NCI-H446 treated with DMSO at 0.1 percent for 48 hours (cell line): ENCODE measurements around the gene INAVA.
"Not testable (repeated sequence)": the region's sequence is repeated elsewhere in the genome, so short reads cannot be mapped to it uniquely, and the experiment has no call there.

Experiments used
- DNase-seq: peaks from one replicate; lab custom pipeline; 2025; lab: John Stamatoyannopoulos, UW

The INAVA gene

DNA sequence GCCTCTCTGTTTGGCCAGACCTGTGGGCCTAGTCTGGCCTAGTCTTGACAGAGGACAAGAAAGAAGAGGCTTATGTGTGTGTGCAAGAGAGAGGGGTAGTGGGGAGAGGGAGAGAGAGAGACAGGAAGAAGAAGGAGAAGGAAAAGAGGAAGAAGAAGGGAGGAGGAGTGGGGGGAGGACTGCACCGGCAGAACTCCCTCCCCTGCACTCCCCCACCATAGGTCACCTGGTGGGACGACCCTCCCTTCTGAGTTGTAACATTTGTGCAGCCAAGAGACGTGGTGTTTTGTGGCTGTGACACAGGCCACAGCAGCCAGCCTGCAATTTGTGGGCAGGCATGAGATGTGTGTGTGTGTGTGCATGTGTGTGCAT is 4.3 kb downstream of the INAVA start:
- no peak for DNase-seq

DNA sequence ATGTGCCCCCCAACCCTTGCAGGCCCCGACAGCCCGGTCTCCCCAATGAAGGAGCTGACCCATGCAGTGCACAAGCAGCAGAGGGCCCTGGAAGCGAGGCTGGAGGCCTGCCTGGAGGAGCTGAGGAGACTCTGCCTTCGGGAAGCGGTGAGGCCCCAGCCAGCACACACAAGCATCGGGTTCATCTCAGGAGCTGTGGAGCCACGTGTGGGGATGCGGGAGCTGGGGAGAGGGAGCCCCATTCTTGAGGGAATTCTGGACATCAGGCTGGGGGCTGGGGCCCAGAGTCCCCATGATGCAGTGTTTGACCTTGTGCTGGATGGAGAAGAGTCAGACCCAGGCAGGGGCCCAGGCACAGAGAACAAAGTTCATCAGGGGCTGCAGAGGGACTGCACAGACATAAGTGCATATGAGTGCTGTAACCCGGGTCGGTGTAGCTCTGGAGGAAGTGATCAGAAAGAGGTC is 4.8 kb downstream of the INAVA start:
- no peak for DNase-seq

DNA sequence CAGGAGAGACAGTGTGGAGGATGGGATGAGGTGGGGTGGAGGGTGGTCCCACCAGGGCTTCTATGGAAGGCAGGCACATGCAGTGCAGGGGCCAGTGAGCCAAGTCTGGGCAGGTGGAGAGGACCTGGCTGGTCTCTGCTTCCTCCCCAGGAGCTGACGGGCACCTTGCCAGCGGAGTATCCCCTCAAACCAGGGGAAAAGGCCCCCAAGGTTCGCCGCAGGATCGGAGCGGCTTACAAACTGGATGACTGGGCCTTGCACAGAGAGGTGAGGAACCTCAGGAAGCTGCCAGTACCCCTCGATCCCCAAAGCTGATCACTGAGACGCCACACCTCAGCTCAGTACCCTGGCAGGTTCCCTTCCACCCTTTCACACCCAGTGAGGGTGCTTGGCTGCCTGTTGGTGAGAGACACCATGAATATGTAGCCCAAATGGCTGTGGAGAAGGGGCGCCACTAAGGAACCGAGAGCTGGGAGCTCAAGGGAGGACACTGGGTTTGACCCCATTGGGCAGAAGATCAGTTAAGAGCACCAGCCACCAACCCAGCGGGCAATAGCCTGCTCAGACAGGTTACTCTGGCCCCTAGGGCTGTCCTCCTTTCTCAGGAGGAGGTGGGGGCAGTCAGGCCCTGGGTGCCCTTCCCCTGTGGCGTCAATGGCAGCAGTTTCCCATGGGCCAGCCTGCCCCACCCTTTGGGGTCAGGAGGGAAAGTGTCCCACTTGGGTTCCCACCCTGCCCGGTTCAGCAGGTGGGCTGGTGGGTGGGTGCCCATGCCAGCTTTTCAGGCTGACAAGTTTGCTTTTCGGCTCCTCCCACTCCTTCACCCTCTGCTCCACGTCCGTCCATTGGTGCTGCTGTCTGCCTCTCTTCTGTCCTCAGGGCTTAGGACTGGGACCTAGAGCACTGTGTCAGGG is 5.5 kb downstream of the INAVA start:
- DNase-seq, result no peak

DNA sequence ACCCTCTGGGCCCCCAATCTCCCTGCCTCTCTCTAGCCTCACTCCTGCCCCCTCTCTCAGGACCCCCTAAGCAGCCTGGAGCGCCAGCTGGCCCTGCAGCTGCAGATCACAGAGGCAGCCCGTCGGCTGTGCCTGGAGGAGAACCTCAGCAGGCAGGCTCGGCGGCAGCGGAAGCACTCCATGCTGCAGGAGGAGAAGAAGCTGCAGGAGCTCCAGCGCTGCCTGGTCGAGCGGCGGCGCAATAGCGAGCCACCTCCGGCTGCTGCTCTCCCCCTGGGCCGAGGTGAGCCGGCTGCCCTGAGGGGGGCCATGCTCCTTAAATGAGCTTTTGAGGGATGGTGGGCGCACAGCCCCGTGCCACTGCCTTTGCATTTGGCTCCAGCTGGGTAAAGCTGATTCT is 6.2 kb downstream of the INAVA start:
- no peak for DNase-seq

DNA sequence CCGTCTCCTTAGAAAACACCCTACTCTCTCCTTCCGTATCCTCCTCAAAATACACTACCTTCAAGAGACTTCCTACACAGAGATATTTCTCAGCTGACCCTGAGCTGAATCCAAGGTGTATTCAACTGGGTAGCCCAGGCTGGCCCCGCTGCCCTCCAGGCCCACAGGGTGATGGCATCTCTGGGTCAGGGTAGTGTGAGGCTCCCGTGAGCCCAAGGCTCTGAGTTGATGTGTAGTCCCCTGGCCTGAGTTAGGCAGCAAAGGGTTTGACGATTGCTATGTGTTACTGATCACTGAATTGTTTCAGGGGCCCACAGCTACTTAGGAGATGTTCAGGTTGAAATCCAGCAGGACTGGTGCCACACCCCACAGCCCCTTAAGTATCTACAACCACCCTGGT is 6.7 kb downstream of the INAVA start:
- DNase-seq, result no peak

DNA sequence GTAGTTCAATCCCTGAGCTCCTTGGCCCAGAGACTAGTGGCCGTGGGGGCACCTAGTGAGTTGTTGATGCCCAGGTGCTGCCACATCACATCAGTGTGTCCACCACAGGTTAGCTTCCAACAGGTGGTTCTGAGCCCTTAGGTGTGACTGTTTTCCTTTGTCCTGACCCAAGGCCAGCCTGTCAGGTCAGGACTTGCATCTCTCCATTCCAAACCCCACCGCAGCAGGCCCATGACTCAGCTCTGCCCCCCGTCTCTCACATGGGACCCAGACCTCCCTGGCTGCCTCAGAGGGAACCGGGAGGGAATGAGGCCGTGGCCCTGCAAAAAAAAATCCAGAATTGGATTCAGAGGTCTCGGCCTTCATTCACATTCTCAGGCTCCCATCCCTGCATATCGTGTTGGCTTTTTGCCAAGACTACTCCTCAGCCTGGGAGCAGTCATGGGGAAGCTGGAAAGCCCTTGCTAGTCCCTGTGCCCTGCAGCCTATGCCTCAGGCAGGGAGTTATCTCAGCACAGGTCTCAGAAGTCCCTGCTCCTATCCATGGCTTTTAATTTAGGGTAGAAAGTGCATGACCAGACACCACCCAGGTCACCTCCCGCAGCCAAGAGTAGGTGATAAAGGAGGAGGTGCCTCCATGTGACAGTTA is 7.2 kb downstream of the INAVA start:
- no peak for DNase-seq

DNA sequence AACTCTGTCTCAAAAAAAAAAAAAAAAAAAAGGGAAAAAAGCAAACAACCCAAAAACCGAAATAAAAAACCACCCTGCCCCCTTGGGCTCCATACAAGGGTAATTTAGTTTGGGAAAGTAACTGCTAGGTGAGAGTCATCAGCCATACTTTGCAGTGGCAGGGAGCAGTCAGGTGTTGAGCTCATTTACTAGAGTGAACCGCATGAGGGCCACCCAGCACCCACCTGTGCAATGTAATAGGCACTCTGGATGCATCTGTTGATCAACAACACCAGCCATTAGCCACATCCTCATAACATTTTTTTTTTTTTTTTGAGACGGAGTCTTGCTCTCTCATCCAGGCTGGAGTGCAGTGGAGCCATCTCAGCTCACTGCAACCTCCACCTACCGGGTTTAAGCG is 9.1 kb downstream of the INAVA start:
- DNase-seq, result no peak

DNA sequence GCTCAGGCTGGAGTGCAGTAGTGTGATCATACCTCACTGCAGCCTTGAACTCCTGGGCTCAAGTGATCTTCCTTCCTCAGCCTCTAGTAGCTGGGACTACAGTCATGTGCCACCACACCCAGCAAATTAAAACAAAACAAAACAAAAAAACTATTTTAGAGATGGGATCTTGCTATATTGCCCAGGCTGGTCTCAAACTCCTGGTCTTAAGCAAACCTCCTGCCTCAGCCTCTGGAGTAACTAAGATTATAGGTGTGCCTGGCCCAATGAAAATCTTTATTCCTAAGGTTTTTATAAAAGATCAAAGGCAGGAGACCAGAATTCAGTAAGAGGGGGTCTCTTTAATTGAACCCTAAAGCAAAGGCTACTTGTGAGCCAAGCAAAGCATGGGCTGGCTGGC is 10.1 kb downstream of the INAVA start:
- no peak for DNase-seq

DNA sequence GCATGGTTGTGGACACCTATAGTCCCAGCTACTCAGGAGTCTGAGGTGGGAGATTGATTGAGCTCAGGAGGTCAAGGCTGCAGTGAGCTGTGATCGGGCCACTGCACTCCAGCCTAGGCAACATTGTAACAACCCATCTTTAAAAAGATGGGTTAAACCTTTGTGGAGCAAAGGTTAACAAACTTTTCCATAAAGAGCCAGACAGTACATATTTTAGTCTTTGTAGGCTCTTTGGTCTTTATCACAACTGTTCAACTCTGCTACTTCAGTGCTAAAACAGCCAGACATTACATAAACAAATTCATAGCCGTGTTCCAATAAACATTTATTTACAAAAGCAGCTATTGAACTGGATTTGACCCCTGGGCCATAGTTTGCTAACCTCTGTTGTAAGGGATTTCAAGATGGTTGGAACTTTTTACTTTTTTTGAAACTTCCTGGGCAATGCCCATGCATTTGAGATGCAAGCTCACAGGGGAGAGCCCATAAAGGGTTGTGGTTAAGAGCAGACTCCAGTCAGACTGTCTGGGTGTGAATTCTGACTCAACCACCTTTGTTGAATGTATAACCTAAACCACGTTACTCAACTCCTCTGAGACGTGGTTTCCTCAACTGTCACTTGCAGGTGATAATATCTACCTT is 10.8 kb downstream of the INAVA start:
- DNase-seq, result no peak

DNA sequence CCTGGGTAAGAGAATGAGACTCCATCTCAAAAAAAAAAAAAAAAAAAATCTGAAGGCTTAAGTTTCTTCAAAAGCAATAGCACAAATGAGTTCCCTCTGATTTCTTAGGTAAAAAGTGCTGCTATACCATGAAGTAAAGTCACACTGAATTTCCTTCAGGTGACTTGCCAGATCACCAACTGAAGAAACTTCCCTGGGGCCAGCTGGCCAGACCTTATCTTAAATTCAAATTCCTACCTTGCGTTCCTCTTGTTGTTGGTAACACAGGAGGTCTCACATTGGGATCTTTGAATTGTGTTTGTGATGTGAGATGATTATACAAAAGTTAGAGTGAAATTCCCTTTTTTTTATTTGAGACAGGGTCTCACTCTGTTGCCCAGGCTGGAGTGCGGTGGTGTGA is 11.8 kb downstream of the INAVA start:
- DNase-seq, result no peak

DNA sequence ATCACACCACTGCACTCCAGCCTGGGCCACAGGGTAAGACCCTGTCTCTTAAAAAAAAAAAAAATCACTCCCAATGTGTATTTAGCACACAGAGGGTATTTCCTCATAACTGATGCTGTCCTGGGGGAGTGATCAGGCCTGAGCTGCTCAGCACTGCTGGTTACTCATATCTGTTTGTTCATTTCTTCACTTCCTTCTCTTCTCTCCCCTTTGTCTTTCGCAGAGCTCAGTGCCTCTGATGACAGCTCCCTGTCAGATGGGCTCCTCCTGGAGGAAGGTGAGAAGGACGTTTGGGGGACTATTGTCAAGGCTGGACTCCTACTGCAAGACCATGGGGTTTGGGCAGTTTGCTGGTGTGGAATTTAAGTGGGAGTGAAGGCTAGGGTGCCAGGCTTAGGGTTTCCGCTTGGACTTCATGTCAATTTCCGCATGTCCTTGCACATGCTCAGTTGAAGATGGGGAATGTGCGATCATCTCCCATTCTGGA is 13.0 kb downstream of the INAVA start:
- no peak for DNase-seq

DNA sequence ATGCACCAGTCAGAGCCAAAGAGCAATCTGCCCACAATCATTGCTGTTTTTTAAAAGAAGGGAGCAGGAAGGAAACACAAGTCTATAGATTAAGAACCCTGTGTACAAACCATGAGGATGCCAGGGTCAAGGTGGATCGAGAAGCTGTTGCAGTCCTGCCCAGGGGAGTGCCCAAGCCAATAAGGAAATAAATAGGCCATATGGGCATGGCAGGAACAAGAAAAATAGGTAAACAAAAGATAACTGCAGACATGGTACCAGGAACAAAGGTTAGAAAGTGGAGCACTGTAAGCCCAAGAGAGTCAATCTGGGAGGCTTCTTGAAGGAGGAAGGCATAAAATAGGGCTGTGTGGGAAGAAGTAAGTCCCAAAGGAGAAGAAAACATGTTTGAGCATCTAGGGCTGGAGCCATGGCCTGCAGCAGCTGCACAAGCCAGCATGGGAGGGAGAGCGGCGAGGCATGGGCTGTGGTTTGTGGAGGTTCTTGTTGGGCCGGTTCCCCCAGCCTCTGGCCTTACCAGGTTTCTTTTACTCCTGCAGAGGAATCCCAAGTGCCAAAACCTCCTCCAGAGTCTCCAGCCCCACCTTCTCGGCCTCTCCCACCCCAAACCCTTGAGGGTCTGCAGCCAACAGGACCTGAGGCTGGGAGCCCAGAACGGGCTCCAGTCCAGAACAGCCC is 13.6 kb downstream of the INAVA start:
- no peak for DNase-seq

DNA sequence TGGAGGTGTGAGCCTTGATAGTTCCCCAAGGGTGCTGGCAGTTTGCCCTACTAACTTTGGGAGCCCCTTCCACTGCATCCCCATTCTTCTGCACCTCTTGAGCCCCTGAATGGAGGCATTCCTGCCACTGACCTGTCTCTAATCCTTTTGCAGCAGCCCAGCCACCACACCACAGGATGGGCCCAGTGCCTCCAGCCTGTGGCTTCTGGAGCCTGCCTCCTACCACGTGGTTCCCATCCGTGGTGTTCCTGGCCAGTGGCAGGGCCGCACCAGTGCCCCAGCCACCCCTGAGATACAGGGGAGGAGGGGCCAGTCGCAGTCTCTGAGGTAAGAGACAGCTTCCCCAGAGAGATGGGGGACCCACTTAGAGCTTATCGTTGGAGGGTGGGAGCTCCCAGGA is 14.4 kb downstream of the INAVA start:
- DNase-seq, result no peak

DNA sequence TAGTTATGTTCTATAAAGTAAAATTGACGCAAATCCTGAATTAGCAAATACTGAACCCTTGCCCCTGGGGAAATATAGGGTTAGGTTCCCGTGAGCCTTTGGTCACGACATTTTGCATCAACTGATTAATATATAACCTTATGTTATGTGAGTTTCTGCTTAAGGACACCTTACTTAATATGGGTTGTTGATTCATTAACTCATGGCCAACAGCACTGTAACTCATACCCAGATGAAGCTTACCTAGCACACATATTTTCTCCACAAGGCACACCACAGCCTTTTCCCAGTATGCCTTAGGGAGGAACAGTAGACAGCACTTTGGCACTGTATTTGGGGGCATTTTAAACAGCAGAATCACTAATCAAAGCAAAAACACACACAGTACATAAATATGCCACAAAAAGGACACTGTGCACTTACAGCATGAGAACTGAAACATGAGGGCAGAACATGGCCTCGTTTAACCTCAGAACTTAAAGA is 15.1 kb downstream of the INAVA start:
- no peak for DNase-seq

DNA sequence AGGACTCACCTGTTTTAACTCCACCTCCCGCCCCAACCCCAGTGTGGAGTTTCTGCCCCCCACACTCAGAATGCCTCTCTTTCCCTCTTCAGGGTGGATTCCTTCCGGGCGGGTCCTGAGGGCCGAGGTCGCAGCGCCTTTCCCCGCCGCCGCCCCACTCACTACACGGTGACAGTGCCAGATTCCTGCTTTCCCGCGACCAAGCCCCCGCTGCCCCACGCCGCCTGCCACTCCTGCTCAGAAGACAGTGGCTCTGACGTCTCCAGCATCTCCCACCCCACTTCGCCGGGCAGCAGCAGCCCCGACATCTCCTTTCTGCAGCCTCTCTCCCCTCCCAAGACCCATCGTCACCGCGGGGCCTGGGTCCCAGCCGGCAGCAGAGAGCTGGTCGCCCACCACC is 16.7 kb downstream of the INAVA start:
- no peak for DNase-seq

DNA sequence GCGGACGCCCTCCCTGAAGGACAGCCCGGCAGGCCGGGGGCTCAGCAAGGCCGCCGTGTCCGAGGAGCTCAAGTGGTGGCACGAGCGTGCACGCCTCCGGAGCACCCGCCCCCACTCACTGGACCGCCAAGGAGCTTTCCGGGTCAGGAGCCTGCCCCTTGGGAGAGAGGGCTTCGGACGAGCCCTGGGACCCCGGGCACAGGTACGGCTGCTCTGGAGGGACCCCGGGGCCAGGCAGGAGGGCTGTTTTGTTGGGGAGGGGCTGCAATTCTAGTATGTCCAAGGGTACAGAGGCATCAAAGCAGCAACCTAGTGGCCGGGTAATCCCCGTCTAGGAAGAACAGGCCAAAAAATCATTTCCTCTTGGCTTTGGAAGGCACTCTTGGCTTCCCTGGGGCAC is 17.2 kb downstream of the INAVA start:
- DNase-seq, result not testable (repeated sequence)

DNA sequence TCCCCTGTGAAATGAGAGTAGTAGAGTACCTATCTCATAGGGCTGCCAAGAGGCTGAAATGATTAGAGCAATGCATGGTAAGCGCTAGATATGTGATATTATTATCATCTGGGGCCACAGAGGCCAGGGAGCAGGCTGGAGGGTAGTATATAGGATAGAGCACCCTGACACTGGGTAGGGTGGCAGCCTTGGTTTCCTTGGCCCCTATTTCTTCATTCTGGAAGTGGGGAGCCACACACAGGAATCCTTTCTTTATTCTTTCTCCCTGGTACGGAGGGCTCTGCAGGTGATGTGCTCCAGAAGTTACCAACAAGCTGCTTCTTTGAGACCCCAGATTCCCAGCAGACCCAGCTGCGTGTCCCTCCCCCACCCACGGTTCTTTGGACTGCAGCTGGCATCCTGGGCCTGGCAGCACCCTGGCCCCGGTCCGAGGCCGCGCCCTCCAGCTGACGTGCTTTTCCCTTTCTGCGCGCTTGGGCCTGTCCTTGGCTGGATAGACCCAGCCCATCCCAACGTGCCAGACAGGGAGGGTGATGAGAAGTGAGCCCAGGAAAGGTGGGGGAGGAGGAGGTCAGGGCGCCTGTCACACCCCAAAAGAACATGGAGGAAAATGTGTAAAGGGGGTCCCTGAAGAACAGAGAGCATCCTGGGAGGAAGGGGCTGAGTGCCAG is 18.2 kb downstream of the INAVA start:
- DNase-seq, result no peak

DNA sequence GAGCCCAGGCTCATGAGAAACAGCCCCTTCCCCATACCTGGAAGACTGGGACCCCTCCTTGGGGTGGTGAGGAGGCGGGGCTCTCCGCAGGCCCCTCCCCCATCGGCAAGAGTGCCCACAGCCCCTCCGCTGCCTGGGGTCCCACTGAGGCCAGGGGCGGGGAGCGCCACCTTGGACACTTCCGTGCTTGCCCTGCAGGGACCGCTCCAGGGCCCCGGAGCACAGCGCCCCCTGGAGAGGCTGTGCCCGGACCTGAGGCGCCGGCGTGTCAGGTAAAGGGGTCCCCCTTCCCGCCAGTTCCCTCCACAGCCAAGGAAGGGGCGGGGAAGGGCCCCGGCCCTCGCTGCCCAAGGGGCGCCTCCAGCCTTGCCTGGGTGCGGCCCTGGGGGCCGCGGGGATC is 21.5 kb downstream of the INAVA start:
- no peak for DNase-seq

DNA sequence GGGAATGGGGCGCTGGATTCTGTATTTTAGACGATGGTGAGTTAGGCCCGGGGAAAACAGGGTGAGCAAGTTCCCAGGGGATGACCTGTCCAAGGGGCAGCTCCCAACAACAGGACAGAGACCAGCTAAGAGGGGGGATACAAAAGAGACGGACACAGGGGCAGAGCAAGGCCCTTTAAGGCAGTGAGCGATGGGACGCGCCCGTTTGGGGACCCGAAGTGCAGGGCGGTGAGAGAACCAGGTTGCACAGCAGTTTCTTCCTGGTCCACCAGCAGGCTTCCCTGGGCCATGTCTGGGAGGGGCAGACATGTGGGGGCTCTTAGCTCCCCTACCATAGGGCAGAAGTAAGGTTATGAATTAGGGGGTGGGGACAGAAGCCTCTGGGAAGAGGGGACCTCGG is 22.0 kb downstream of the INAVA start:
- DNase-seq, result no peak

DNA sequence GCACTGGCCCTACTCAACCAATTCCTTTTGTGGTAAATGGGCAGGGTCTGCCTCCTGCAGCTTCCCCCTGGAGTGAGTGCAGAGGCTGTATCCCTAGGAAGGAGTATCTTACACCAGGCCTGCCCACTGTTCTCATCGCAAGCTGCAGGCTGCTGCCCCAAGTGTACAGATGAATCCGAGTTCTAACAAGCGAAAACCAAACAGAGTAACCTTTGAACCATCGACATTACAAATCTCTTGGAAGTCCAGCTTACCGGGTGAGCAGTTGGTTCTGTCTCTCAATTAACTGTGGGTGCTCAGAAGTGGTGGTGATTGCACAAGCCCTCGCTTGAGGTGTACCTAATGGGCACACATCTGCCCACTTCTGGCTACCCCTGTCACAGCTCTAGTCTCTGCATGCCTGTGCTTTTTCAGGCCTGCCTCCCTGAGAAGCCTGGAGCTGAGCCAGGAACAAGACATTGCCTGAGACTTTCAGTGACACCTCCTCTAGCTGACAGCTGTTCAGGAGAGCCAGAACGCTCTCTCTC is 22.7 kb downstream of the INAVA start:
- DNase-seq, result no peak

DNA sequence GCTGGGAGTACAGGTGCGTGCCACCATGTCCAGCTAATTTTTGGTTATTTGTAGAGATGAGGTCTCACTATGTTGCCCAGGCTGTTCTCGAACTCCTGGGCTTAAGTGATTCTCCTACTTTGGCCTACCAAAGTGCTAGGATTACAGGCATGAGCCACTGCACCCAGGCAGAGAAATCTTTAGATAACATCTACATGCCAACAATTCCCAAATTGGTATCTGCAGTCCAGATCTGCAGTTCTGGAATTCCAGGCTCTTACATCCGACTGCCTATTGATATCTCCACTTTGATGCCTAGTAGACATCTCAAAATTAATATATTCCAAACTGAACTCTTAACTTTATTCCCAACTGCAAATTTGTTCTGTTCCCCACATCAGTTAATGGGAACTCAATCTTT is 23.3 kb downstream of the INAVA start:
- no peak for DNase-seq
